ENCODE measurements around the gene CDK6.
"Not testable (repeated sequence)": the region's sequence is repeated elsewhere in the genome, so short reads cannot be mapped to it uniquely, and the experiment has no call there.

The CDK6 gene

GRCh38 chr7:92836489-92836999 is at the start of gene CDK6:
TSS of gene CDK6 (minus strand) at chr7:92836573. CDS start at chr7:92833323, 3,250 bp downstream.
- in situ Hi-C loops (cut with MboI; ENCODE audit: low sequenced_read_pairs): loop anchor here (10.0 kb wide), 1 partner anchor 202 kb away; no protein-coding TSS in a partner anchor

- in situ Hi-C loops (cut with MboI; ENCODE audit: low sequenced_read_pairs): not testable (repeated sequence)
These were observed 49.7 kb upstream of the CDK6 start for GRCh38 chr7:92886039-92886438.

- in situ Hi-C loops (cut with MboI; ENCODE audit: low sequenced_read_pairs): no loop called here
These were observed 47.8 kb upstream of the CDK6 start for GRCh38 chr7:92884218-92884617.

GRCh38 chr7:92882760-92883159 is 46.4 kb upstream of the CDK6 start:
- in situ Hi-C loops (cut with MboI; ENCODE audit: low sequenced_read_pairs): no loop called here

- in situ Hi-C loops (cut with MboI; ENCODE audit: low sequenced_read_pairs): no loop called here
These were observed 44.7 kb upstream of the CDK6 start for GRCh38 chr7:92881091-92881485.

GRCh38 chr7:92880212-92881090 is 44.1 kb upstream of the CDK6 start:
- in situ Hi-C loops (cut with MboI; ENCODE audit: low sequenced_read_pairs): no loop called here

- in situ Hi-C loops (cut with MboI; ENCODE audit: low sequenced_read_pairs): no loop called here
These were observed 41.0 kb upstream of the CDK6 start for GRCh38 chr7:92877367-92877766.

GRCh38 chr7:92876836-92877235 is 40.5 kb upstream of the CDK6 start:
- in situ Hi-C loops (cut with MboI; ENCODE audit: low sequenced_read_pairs): no loop called here

- in situ Hi-C loops (cut with MboI; ENCODE audit: low sequenced_read_pairs): no loop called here
These were observed 39.3 kb upstream of the CDK6 start for GRCh38 chr7:92875719-92876118.

- in situ Hi-C loops (cut with MboI; ENCODE audit: low sequenced_read_pairs): no loop called here
These were observed 38.8 kb upstream of the CDK6 start for GRCh38 chr7:92875173-92875572.

GRCh38 chr7:92874567-92874966 is 38.2 kb upstream of the CDK6 start:
- in situ Hi-C loops (cut with MboI; ENCODE audit: low sequenced_read_pairs): no loop called here

GRCh38 chr7:92873776-92874175 is 37.4 kb upstream of the CDK6 start:
- in situ Hi-C loops (cut with MboI; ENCODE audit: low sequenced_read_pairs): no loop called here

GRCh38 chr7:92872701-92873100 is 36.3 kb upstream of the CDK6 start:
- in situ Hi-C loops (cut with MboI; ENCODE audit: low sequenced_read_pairs): no loop called here

GRCh38 chr7:92868683-92869293 is 32.4 kb upstream of the CDK6 start:
- in situ Hi-C loops (cut with MboI; ENCODE audit: low sequenced_read_pairs): no loop called here

GRCh38 chr7:92864169-92864568 is 27.8 kb upstream of the CDK6 start:
- in situ Hi-C loops (cut with MboI; ENCODE audit: low sequenced_read_pairs): not testable (repeated sequence)

GRCh38 chr7:92856436-92856835 is 20.1 kb upstream of the CDK6 start:
- in situ Hi-C loops (cut with MboI; ENCODE audit: low sequenced_read_pairs): no loop called here

- in situ Hi-C loops (cut with MboI; ENCODE audit: low sequenced_read_pairs): no loop called here
These were observed 18.3 kb upstream of the CDK6 start for GRCh38 chr7:92854501-92855238.

- in situ Hi-C loops (cut with MboI; ENCODE audit: low sequenced_read_pairs): no loop called here
These were observed 15.4 kb upstream of the CDK6 start for GRCh38 chr7:92851732-92852131.

GRCh38 chr7:92850516-92850915 is 14.1 kb upstream of the CDK6 start:
- in situ Hi-C loops (cut with MboI; ENCODE audit: low sequenced_read_pairs): no loop called here

GRCh38 chr7:92849322-92849721 is 12.9 kb upstream of the CDK6 start:
- in situ Hi-C loops (cut with MboI; ENCODE audit: low sequenced_read_pairs): no loop called here

- in situ Hi-C loops (cut with MboI; ENCODE audit: low sequenced_read_pairs): no loop called here
These were observed 12.5 kb upstream of the CDK6 start for GRCh38 chr7:92848851-92849250.
